Muscle of leg (tissue), 11 donors: ENCODE data around the gene NCOA4. TPM values are rescaled to one million over a fixed set of nuclear protein-coding genes. Genes with fewer than 3 reads are reported as not detected.
"Not testable (repeated sequence)": the region's sequence is repeated elsewhere in the genome, so short reads cannot be mapped to it uniquely, and the experiment has no call there.

Source experiments
- DNase-seq: peaks from one replicate; pipeline ENCODE4 v3.0.0; 2013
- H3K27ac ChIP-seq: one replicate; pipeline ENCODE4 v1.5.1; 2013; ENCODE audit warnings: mild to moderate bottlenecking, low read length, control low read depth
- H3K27me3 ChIP-seq: one replicate; pipeline ENCODE4 v1.6.1; 2013; ENCODE audit warnings: low read length; ENCODE audit not compliant: control insufficient read depth, insufficient read depth
- H3K36me3 ChIP-seq: one replicate; pipeline ENCODE4 v1.6.1; 2013; ENCODE audit warnings: low read length; ENCODE audit not compliant: control insufficient read depth, insufficient read depth
- H3K4me1 ChIP-seq: one replicate; pipeline ENCODE4 v1.6.1; 2013; ENCODE audit warnings: low read length; ENCODE audit not compliant: control insufficient read depth, insufficient read depth
- H3K4me3 ChIP-seq: one replicate; pipeline ENCODE4 v1.5.1; 2013; ENCODE audit warnings: low read length, control low read depth
- H3K9me3 ChIP-seq: replicated peaks from 2 replicates; pipeline ENCODE4 v1.6.1; 2013; ENCODE audit warnings: low read depth, low read length; ENCODE audit not compliant: control insufficient read depth
- WGBS: methylation state at CpG from one replicate; pipeline ENCODE4 v1.1.5; 2013; ENCODE audit warnings: missing lambda C conversion rate; ENCODE audit not compliant: insufficient coverage; 5-methylcytosine and 5-hydroxymethylcytosine counted together
- polyA plus RNA-seq, 8 donors: library from polyadenylated mRNA; unstranded; fragments of 120-200 nt; gene quantifications; one replicate each; pipeline versions ENCODE4 v1.2.1 to v1.2.3, GENCODE V29; 2013; ENCODE audit warnings: inconsistent platforms in 1 of 8, low replicate concordance in 1 of 8; ENCODE audit not compliant: insufficient read length in 8 of 8, insufficient read depth in 1 of 8
- total RNA-seq: library from RNA; stranded (reverse); fragments of 120-200 nt; gene quantifications from one replicate; pipeline ENCODE4 v1.2.4, GENCODE V29; 2013

NCOA4 gene
- total and polyA plus RNA-seq, 9 donors, result 95.3 to 135 (median 119) TPM

DNA sequence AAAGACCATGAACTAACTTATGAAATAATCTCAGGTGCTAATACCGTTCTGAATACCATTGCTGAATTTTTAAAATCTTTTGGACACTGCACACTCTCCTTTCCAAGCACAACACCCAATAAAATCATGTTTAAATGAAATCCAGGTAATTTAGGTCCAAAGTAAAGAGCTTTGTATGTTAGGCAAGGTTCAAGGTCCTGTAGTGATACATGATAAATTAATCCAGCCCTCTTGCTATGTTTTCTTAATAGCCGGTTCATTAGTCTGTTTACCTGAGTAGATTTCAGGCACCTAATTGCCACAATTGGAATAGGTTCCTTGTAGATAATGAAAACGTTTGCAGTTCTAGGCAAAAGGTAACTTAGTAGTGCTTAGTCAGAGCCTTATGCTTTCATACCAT lies 44.8 kb downstream of the NCOA4 start:
- not testable (repeated sequence) for H3K27me3 ChIP-seq, H3K9me3 ChIP-seq, DNase-seq, H3K27ac ChIP-seq, H3K36me3 ChIP-seq, H3K4me3 ChIP-seq, H3K4me1 ChIP-seq
- WGBS, result no CpG with 5 or more reads among the region's 3 CpGs

DNA sequence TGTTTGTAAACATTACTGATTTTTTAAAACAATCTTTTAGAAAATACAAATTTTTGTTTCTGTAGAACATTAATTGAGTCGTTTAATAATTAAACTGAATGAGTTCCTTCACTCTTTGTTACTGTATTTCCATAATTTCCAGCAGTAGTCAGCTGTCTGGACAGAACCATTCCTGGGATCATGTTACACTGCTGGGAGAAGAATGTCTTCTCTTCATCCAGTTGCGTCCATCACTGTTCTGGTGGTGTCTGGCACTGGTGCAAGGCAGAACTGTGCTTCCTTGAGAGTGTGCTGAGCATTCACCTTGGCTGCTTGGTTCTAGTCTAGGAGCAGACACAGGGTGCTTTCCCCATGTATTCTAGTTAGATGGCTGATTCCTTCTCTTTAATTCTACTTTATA lies 46.0 kb downstream of the NCOA4 start:
- not testable (repeated sequence) for H3K27ac ChIP-seq, DNase-seq, H3K9me3 ChIP-seq, H3K27me3 ChIP-seq, H3K4me3 ChIP-seq, H3K36me3 ChIP-seq, H3K4me1 ChIP-seq
- 83% methylated on average over 1 of the region's 2 CpGs for WGBS

- not testable (repeated sequence) for H3K27me3 ChIP-seq, H3K9me3 ChIP-seq, H3K27ac ChIP-seq, H3K36me3 ChIP-seq, H3K4me1 ChIP-seq, H3K4me3 ChIP-seq
- WGBS, result no CpG with 5 or more reads among the region's 6 CpGs
- peak; percentile 42 for DNase-seq
These were observed 46.8 kb downstream of the NCOA4 start for GRCh38 chr10:45983538-45984186.

DNA sequence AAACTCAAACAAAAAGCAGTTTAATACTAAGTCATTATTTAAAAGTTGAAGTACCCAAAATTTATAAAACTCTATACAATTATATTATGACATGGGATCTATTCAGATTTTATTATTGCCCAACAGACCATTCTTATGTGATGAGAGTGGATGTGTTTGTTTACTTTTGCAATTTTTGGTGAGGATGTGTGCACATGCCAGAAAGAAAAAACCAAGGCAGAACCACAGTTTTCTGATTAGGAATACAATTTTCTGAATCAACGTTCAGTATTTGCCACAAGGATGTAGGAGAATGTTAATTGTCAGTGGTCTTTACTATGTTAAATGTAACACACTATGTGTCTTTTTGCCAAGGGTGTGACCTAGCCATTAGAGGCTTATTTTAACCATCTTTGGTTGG lies 49.1 kb downstream of the NCOA4 start:
- not testable (repeated sequence) for H3K27ac ChIP-seq, DNase-seq, H3K4me3 ChIP-seq, H3K36me3 ChIP-seq, H3K9me3 ChIP-seq, H3K4me1 ChIP-seq, H3K27me3 ChIP-seq
- no CpG with 5 or more reads among the region's 1 CpG for WGBS

- not testable (repeated sequence) for H3K27ac ChIP-seq
These were observed 51.9 kb downstream of the NCOA4 start for GRCh38 chr10:45978554-45978953.

DNA sequence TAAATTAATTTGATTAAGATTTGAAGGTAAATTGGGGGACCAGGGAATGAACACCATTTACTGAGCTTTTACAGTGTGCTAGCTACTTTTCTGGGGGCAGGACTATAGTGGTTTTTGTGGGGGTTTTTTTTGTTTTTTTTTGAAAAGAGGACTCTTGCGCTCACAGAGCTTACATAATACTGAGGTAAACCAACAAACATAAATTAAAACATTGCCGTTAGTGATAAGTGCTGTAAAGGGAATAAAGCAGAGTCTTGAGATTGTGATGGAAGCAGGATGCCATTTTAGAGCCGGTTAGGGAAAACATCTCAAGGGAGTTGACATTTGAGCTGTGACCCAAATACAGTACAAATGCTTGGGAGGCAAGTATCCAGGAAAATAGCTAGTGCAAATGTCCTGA lies 56.4 kb downstream of the NCOA4 start:
- not testable (repeated sequence) for H3K27ac ChIP-seq, DNase-seq, H3K4me1 ChIP-seq, H3K36me3 ChIP-seq, H3K9me3 ChIP-seq, H3K4me3 ChIP-seq, H3K27me3 ChIP-seq
- WGBS, result 38% methylated on average over 1 of the region's 3 CpGs

More at GRCh38 chr10:45978554-45978953, 51.9 kb downstream of the NCOA4 start:
- H3K9me3 ChIP-seq, H3K4me1 ChIP-seq, H3K27me3 ChIP-seq, H3K36me3 ChIP-seq, H3K4me3 ChIP-seq, DNase-seq: not testable (repeated sequence)
- WGBS, result no CpG with 5 or more reads among the region's 2 CpGs

- H3K27ac ChIP-seq, result peak overlapping the region; percentile 47
- H3K4me3 ChIP-seq, result peak overlapping the region; percentile 68
- not testable (repeated sequence) for H3K36me3 ChIP-seq, H3K27me3 ChIP-seq, H3K9me3 ChIP-seq, H3K4me1 ChIP-seq
- DNase-seq, result peak; percentile 4
- 0% methylated on average over 1 of the region's 10 CpGs for WGBS
These were observed 57.6 kb downstream of the NCOA4 start for GRCh38 chr10:45972813-45973169.

GRCh38 chr10:45972106-45972812 lies 58.2 kb downstream of the NCOA4 start, which contains the start of gene TIMM23:
TSS of gene TIMM23 (plus strand) at chr10:45972489. CDS start at chr10:45972625, 136 bp downstream.
- Histone ChIP-seq H3K4me3 (peak within 1 kb of the TSS; percentile 68), H3K27ac (peak within 1 kb of the TSS; percentile 51)
- DNase-seq, result peak; percentile 92
- not testable (repeated sequence) for H3K9me3 ChIP-seq, H3K4me1 ChIP-seq, H3K36me3 ChIP-seq, H3K27me3 ChIP-seq
- WGBS, result 0% methylated on average over 43 of the region's 60 CpGs

DNA sequence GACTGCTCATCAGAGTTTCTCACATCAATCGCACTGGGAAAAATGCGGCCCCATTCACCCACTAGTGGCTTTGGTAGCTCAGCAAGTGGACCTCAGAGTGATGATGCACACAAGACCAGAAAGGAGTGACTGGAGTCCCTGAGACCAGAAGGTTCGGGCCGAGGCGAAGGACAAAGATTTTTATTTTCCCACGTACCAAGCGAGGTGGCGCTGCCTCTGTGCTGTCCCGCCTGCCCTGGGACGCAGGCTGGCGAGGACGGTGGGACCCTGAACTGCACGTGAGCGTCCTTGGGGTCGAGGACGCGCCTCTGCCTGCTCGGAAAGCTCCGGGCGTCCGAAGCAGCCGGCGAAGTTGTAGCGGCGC lies 58.7 kb downstream of the NCOA4 start:
- not testable (repeated sequence) for H3K27me3 ChIP-seq, H3K4me1 ChIP-seq, H3K36me3 ChIP-seq, H3K9me3 ChIP-seq
- peak overlapping the region; percentile 68 for H3K4me3 ChIP-seq
- peak overlapping the region; percentile 51 for H3K27ac ChIP-seq
- peak; percentile 2 for DNase-seq
- 1% methylated on average over 11 of the region's 25 CpGs for WGBS

DNA sequence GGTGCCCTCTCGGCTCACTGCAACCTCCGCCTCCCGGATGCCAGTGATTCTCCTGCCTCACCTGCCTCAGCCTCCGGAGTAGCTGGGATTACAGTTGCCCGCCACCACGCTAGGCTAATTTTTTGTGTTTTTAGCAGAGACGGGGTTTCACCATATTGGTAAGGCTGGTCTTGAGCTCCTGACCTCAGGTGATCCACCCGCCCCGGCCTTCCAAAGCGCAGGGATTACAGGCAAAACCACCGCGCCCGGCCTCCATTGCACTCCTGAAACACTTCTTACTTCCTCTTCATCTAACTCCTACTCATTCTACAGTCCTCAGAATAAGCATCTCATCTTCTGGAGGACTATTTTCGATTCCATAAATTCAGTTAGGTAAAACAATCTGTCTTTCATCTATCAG lies 59.4 kb downstream of the NCOA4 start:
- DNase-seq, H3K4me1 ChIP-seq, H3K4me3 ChIP-seq, H3K9me3 ChIP-seq, H3K36me3 ChIP-seq, H3K27ac ChIP-seq, H3K27me3 ChIP-seq: not testable (repeated sequence)
- WGBS, result 57% methylated on average over 6 of the region's 14 CpGs
